Peyer's patch (tissue), 4 donors: ENCODE data around the gene WWOX.

Experiments
- CTCF ChIP-seq, 6 experiments: fragments of 450-650 bp in 4 of 6; fragments of 200-600 bp in 2 of 6; sonication (generic) in 1 of 6; IDR thresholded peaks; one replicate each; pipeline ENCODE4 v1.5.1; 2017 to 2019; ENCODE audit warnings: antibody characterized with exemption in 6 of 6, mild to moderate bottlenecking in 3 of 6, moderate library complexity in 1 of 6
- POLR2A ChIP-seq, 2 donors: fragments of 450-650 bp; IDR thresholded peaks; one replicate each; pipeline ENCODE4 v1.5.1; 2017; ENCODE audit warnings: antibody characterized with exemption in 2 of 2, mild to moderate bottlenecking in 2 of 2, moderate library complexity in 2 of 2

DNA sequence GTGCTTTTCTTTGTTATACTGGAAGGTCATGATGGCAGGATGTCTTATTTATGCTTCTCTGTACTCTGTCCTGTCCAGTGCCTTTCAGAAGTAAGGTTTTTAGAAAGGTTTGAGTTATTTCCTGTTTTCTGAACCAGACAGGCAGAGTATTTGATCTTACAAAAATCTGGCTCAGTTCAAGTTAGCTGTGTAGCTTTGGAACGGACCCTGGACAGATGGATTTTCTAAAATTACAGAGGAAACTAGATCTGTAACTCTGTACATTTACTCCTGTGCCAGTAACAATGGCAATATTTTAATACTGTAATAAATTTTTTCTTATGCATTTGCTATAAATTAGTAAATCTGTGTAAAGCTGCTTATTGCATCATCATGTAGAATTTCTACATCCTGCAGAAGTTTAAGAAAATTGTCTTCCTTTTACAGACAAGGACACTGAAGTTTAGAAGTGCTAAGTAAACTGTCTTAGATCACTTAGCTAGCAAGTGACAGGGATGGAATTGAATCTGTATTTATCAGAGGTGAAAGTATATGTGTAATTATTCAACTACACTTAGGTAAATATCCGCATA, 347.6 kb downstream of the WWOX start:
- TF ChIP-seq CTCF (IDR thresholded peaks at IDR 0.05), result no peak
- TF ChIP-seq POLR2A (IDR thresholded peaks at IDR 0.05), result no peak
